HEK293 (cell line): ENCODE results near the gene NFIB.

Experiments
- KLF7 ChIP-seq: fragments of 450-650 bp; formaldehyde crosslinking; IDR thresholded peaks from 2 replicates; pipeline ENCODE4 v1.5.1; 2016; ENCODE audit warnings: missing biosample characterization, missing genetic modification characterization, borderline replicate concordance
- SETDB1 ChIP-seq: IDR thresholded peaks from one replicate; pipeline ENCODE4 v1.6.1; 2017; ENCODE audit warnings: mild to moderate bottlenecking, low read length, moderate library complexity, mixed read lengths; ENCODE audit not compliant: insufficient read length
- TCF7L2 ChIP-seq: IDR thresholded peaks from 2 replicates; pipeline ENCODE4 v1.6.1; 2011; ENCODE audit warnings: low read depth, mild to moderate bottlenecking, inconsistent platforms, low read length, moderate library complexity, borderline replicate concordance
- ZBTB8A ChIP-seq: fragments of 450-650 bp; formaldehyde crosslinking; IDR thresholded peaks from 2 replicates; pipeline ENCODE4 v1.5.1; 2016; ENCODE audit warnings: missing biosample characterization, missing genetic modification characterization
- ZNF146 ChIP-seq: fragments of 450-650 bp; formaldehyde crosslinking; IDR thresholded peaks from 2 replicates; pipeline ENCODE4 v1.5.1; 2016; ENCODE audit warnings: missing biosample characterization, missing genetic modification characterization
- ZNF302 ChIP-seq: fragments of 450-650 bp; formaldehyde crosslinking; IDR thresholded peaks from 2 replicates; pipeline ENCODE4 v1.5.1; 2016; ENCODE audit warnings: missing biosample characterization, missing genetic modification characterization, low read depth
- ZNF558 ChIP-seq: fragments of 450-650 bp; formaldehyde crosslinking; IDR thresholded peaks from 2 replicates; pipeline ENCODE4 v1.5.1; 2016; ENCODE audit warnings: missing biosample characterization, missing genetic modification characterization
- ZNF624 ChIP-seq: fragments of 450-650 bp; formaldehyde crosslinking; IDR thresholded peaks from 2 replicates; pipeline ENCODE4 v1.5.1; 2017; ENCODE audit warnings: missing biosample characterization, missing genetic modification characterization
- ZNF626 ChIP-seq: fragments of 450-650 bp; sonication (Bioruptor Pico); formaldehyde crosslinking; IDR thresholded peaks from 2 replicates; pipeline ENCODE4 v1.5.1; 2018; ENCODE audit warnings: missing biosample characterization, missing genetic modification characterization, inconsistent platforms
- ZNF654 ChIP-seq: fragments of 450-650 bp; formaldehyde crosslinking; IDR thresholded peaks from 2 replicates; pipeline ENCODE4 v1.5.1; 2016; ENCODE audit warnings: low read depth, missing biosample characterization, missing genetic modification characterization
- ZNF76 ChIP-seq: fragments of 450-650 bp; formaldehyde crosslinking; IDR thresholded peaks from 2 replicates; pipeline ENCODE4; 2016; ENCODE audit warnings: low read depth, missing biosample characterization, missing genetic modification characterization, borderline replicate concordance
- TF ChIP-seq, protein P1 (sequence below): fragments of 450-650 bp; formaldehyde crosslinking; IDR thresholded peaks from 2 replicates; pipeline ENCODE4 v1.5.1; 2016; ENCODE audit warnings: missing biosample characterization, missing genetic modification characterization
- TF ChIP-seq, protein P2 (sequence below): fragments of 450-650 bp; IDR thresholded peaks from 2 replicates; pipeline ENCODE4 v1.5.1; 2018; ENCODE audit warnings: missing biosample characterization, mild to moderate bottlenecking, missing genetic modification characterization
- TF ChIP-seq, protein P3 (sequence below): fragments of 450-650 bp; formaldehyde crosslinking; IDR thresholded peaks from 2 replicates; pipeline ENCODE4 v1.5.1; 2016; ENCODE audit warnings: missing biosample characterization, missing genetic modification characterization, low read depth

DNA sequence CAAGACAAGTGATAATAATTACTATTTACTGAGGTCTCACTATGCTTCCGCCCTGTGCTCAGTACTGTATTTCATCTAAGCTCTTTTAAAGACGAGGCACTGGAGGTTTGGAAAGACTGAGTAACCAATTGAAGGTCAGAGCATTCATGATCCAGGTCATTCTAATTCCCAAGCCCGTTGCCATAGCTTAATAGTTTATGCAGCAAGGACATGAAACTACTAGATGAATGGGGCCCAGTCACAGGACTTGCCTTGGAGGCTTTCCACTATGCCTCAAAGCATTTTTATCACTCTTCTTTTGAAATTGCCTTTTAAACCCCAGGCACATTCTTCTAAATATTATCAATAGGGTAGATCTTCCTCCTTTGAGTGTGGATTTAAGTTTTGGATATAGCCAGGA is 17.2 kb upstream of the NFIB start:
- TF ChIP-seq SETDB1 (no peak), ZNF558 (no peak), ZNF654 (tag by site-specific recombination) (no peak), TCF7L2 (no peak), ZNF302 (tag by site-specific recombination) (no peak), ZNF76 (tag by site-specific recombination) (no peak), ZNF624 (tag by site-specific recombination) (no peak), ZBTB8A (tag by site-specific recombination) (no peak), KLF7 (tag by site-specific recombination) (no peak), ZNF626 (tag by site-specific recombination) (no peak), ZNF146 (tag by site-specific recombination) (no peak)
- TF ChIP-seq, protein P1, sequence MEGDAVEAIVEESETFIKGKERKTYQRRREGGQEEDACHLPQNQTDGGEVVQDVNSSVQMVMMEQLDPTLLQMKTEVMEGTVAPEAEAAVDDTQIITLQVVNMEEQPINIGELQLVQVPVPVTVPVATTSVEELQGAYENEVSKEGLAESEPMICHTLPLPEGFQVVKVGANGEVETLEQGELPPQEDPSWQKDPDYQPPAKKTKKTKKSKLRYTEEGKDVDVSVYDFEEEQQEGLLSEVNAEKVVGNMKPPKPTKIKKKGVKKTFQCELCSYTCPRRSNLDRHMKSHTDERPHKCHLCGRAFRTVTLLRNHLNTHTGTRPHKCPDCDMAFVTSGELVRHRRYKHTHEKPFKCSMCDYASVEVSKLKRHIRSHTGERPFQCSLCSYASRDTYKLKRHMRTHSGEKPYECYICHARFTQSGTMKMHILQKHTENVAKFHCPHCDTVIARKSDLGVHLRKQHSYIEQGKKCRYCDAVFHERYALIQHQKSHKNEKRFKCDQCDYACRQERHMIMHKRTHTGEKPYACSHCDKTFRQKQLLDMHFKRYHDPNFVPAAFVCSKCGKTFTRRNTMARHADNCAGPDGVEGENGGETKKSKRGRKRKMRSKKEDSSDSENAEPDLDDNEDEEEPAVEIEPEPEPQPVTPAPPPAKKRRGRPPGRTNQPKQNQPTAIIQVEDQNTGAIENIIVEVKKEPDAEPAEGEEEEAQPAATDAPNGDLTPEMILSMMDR (tag by site-specific recombination): no peak
- TF ChIP-seq, protein P2, sequence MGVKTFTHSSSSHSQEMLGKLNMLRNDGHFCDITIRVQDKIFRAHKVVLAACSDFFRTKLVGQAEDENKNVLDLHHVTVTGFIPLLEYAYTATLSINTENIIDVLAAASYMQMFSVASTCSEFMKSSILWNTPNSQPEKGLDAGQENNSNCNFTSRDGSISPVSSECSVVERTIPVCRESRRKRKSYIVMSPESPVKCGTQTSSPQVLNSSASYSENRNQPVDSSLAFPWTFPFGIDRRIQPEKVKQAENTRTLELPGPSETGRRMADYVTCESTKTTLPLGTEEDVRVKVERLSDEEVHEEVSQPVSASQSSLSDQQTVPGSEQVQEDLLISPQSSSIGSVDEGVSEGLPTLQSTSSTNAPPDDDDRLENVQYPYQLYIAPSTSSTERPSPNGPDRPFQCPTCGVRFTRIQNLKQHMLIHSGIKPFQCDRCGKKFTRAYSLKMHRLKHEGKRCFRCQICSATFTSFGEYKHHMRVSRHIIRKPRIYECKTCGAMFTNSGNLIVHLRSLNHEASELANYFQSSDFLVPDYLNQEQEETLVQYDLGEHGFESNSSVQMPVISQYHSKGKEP: no peak
- TF ChIP-seq, protein P3, sequence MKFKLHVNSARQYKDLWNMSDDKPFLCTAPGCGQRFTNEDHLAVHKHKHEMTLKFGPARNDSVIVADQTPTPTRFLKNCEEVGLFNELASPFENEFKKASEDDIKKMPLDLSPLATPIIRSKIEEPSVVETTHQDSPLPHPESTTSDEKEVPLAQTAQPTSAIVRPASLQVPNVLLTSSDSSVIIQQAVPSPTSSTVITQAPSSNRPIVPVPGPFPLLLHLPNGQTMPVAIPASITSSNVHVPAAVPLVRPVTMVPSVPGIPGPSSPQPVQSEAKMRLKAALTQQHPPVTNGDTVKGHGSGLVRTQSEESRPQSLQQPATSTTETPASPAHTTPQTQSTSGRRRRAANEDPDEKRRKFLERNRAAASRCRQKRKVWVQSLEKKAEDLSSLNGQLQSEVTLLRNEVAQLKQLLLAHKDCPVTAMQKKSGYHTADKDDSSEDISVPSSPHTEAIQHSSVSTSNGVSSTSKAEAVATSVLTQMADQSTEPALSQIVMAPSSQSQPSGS (tag by site-specific recombination): no peak
